Measurements from ENCODE around the gene ALDH1B1. TPM values are rescaled to one million over a fixed set of nuclear protein-coding genes. Genes with fewer than 3 reads are reported as not detected.

The ALDH1B1 gene
- total RNA-seq: 11.0 TPM

DNA sequence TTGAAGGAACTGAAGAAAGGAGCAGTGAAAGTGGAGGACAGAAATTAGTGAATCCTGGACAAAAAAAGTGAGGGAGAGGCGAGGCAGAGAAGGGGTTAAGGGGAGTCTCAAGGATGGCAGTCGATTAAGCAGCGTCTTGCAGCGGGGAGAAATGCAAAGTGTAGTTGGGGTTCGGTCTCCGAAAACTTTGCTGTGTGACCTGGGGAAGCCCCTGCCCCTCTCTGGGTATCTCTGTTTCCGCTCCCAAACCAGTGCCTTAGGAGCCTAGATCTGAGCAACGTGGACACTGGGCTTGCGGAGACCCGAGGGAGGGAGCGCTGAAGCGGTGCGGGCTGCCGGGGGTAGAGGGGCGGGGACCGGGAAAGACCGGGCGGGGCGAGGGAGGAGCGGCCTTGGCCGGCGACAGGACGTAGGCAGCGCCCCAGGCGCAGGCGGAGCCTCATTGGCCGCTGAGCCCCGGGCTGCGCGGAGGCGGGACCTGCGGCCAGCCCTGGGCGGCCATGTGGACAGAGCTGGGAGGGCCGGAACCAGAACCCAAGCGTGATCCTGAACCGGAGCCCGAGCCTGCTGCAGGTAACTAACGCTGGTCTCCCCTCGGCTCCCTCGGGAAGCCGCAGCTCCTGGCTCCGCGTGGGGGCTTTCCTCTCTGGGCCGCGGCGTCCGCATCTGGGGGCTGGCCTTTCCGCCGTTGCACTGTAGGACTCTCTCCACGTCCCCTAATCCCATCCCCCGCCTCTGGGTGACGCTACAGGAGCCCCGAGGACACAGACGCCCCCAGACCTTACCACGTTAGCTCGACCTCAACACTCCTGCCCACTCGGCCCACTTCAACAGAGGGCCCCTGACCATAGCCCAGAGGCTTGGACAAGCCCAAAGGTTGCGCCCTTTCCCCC, at the start of gene ALDH1B1:
Gene ALDH1B1 (plus strand): TSS at position 468 of the 893 bp plus-strand sequence. CDS start 3,047 bp downstream, outside the sequence.
- peak; percentile 79 to 93 for DNase-seq (ENCODE audit: low spot score in 2 of 2)
- no peak for FAIRE-seq

DNA sequence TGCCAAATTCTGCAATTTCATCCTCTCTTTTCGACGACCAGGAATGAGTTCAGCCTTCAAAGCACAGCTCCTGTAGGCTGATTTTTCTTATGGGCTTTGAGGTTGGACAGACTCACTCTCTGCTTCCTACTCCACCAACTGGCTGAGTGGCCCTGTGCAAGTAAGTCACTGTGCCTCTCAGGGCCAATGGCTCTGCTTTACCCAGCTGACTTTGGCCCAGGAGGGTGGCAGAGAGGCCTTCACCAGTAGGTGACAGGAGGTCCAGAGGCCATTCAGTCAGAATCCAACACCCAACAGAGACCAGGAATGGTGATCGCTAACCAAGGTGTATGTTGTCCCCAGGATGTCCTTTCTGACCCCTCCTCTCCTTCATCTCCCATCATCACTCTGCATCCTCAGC, 49.5 kb upstream of the ALDH1B1 start:
- FAIRE-seq (no peak), DNase-seq (ENCODE audit: low spot score in 2 of 2) (no peak)

DNA sequence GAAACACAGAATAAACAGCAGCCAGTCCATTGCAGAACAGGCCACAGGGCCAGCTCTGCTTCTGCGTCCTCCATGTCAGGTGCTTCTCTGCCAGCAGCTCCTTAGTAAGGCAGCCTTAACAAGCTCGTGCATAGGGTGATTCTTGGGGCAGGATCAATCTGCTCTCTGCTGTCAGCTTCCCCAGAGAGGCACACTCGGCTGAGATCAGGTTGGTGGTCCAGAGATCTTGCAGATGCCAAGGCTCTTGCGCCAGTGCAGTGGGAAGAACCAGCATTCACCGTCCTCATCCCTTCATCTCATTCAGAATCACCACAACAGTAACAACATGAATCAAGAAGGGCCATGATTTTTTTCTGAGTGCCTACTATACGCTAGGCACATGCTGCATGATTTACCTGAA, 49.0 kb upstream of the ALDH1B1 start:
- no peak for FAIRE-seq
- no peak for DNase-seq (ENCODE audit: low spot score in 2 of 2)

DNA sequence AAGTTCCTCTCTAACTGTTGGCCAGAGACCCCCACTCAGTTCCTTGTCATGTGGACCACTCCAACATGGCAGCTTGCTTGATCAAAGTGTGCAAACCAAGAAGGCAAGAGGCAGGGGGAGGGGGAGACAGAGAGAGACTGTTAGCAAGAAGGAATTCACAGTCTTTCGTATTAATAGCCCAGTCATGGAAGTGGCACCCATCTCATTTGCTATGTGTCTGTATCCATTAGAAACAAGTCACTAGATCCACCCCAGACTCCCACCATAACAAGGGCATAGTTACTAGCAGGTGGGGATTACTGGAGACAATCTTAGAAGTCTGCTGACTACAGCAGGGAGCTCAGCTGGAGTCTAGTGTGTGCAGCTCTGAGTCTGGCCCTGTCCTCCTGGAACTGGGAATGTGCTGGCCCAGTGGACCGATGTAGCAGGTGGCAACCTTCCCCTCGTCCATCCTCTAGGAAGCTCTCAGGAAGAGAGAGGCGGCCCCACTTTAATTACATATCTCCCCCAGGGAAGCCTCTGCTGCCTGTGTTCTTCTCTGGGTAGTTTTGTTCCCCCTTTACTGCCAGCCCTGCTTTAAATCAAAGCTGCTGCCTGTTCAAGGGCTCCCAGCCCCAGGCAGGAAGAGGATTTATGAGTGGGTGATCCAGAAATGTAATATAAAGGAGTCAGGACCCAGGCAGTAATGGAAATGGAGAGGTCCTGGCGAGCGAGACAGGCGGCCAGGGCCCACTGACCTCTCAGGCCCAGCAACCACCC, 47.8 kb upstream of the ALDH1B1 start:
- DNase-seq (ENCODE audit: low spot score in 2 of 2): no peak
- FAIRE-seq: no peak

DNA sequence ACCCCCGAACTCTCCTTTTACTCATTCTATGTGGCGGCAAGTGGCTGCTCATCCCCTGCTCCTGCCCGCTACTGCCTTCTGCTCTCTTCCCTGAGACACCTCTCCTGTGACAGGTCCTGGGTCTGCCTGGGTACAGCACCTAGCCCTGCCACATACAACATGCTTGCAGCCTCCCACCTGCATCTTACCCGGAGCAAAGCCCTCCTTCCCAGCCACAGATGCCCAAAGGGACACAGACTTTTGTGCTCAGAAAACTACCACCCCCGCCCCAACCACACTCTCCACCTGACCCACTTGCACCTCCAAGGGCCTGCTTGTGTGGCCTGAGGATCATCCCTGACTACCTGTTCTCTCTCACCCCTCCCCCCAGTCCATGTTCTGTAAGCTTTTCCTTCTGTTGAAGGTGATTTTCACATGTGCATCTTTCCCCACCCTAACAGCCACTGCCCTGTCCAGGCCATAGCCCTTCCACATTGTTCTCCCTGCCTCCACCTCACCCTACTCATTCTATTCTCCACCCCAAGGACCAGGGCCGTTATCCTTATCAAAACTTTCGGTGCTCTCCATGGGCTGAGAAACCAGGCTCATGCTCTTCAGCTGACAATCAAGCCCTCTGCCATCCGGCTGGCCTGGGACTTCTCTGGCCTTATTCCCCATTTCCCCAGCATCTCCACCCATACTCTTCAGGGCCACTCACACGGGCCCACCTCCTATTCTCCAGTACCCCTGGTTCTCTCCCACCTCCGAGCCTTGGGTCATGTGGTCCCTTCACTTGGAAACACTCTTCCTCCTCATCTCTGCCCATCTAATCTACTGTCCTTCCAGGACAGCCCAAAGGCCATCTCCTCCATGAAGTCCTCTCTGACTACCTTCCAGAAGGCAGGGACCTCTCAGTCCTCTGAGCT, 46.4 kb upstream of the ALDH1B1 start:
- no peak for FAIRE-seq
- no peak for DNase-seq (ENCODE audit: low spot score in 2 of 2)

DNA sequence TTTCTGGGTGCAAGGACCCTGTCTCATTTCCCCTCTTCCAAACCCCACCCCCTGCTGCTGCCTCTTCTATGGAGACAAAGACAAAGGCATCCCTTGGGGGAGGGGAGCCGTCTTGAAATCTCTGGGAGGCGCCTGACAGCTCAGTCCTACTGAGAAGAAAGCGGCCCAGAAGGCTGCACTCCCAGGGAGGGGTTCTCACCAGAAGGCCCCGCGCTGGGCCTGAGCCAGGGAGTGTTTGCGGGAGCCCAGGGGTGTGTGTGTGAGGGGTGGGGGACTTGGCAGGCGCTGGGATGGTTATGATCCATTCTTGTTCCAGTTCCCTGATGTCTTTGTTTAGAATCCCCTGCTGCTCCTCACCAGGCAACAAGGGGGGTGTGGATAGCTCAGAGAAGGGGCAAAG, 45.7 kb upstream of the ALDH1B1 start:
- FAIRE-seq (no peak), DNase-seq (ENCODE audit: low spot score in 2 of 2) (no peak)

DNA sequence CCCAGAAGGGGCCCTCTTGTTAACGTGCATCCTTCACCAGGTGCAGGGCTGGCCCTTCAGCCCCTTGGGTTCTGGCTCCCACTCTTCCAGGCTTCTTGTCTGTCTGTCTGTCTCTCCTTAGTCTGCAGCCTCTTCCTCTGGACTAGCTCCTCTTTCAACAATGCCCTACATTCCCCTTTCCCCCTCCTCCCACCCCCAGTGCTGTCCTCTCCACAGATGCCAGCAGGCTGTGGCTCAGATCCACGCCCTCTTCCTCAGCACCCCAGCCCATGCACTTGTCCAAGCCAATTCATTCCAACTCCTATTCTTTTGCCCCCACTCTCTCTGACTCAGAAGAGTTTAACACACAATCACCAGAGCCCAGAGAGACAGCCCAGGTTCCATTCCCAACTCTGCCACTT, 45.2 kb upstream of the ALDH1B1 start:
- FAIRE-seq (no peak), DNase-seq (ENCODE audit: low spot score in 2 of 2) (no peak)

DNA sequence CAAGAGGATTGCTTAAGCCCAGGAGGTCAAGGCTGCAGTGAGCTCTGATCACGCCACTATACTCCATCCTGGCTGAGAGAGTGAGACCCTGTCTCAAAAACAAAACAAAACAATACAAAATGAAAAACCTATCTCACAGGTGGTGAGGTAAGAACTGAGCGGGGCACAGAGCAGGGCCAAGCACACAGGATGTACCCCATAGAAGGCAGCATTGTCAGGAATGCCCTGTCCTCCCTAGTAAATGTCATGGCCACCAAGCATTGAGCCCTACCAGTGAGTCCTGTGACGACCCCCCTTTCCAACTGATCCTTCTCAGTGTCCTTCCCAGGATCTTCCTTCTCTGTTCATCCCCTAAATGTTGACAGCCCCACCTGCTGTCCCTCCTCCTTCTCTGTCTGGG, 44.6 kb upstream of the ALDH1B1 start:
- DNase-seq (ENCODE audit: low spot score in 2 of 2): no peak
- FAIRE-seq: no peak

DNA sequence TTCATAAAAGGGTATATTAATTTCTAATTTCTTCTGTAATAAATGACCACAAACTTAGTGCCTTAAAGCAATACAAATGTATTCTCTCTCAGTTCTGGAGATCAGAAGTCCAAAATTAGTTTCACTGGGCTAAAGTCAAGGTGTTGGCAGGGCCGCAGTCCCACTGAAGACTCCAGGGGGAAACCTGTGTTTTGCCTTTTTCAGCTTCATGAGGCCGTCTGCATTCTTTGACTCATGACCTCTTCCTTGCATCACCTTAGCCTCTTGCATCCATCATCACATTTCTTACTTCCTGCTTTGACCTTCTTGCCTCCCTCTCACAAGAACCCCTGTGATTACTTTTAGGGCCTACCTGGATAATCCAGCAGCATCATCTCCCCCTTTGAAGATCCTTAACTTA, 42.0 kb upstream of the ALDH1B1 start:
- FAIRE-seq: no peak
- no peak for DNase-seq (ENCODE audit: low spot score in 2 of 2)

DNA sequence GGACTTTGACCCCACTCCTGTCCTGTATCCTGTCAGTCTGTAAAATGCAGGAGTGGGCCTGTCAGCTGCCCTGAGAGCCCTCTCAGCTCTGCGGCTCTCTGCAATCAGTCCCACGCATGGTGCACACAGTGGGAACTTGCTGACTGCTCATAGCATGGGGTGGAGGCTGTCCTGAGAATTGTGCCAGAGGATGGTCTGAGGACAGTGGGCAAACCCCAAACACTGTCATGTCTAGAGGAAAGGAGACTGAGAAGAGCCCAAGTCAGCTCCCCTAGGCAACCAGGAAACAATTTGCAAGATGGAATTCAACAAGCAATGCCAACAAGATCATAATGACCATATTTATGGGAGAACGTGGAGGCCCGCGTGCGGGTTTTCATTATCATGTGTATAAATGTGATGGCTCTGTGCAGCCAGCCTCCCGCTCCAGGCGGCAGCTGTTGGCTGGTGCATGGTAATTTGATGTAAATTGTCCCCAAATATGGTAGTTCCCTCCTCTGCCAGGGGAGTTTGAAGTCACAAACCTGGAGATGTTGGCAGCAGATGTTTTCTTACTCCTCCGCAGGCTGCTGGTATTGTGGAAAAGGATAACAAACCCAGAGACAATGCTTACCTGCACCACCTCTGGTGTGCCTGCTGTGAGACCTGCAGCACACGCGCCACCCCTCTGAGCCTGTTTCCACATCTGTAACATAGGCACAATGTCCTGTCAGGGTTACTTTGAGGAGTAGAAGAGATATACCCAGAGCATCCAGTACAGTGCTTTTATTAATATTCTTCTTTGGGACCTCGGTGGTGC, 39.8 kb upstream of the ALDH1B1 start:
- DNase-seq (ENCODE audit: low spot score in 2 of 2) (no peak), FAIRE-seq (no peak)

DNA sequence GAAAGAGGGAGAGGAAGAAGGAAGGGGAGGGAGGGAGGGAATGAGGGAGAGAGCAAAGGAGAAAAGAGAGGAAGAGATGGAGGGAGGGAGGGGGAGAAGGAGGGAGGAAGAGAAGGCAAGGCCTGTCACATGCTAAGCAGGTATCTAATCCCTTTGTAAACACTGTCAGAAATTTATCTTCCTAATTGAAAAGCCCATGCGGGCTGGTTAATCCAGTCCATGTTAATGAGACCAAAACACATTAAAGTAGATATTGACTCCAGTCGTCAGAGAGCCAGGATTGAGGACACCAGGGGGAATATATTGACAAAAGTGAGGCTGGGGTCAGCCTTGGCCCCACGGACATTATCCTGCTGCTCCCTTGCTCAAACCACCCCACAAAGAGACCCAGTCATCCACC, 37.4 kb upstream of the ALDH1B1 start:
- FAIRE-seq: no peak
- DNase-seq (ENCODE audit: low spot score in 2 of 2): no peak

DNA sequence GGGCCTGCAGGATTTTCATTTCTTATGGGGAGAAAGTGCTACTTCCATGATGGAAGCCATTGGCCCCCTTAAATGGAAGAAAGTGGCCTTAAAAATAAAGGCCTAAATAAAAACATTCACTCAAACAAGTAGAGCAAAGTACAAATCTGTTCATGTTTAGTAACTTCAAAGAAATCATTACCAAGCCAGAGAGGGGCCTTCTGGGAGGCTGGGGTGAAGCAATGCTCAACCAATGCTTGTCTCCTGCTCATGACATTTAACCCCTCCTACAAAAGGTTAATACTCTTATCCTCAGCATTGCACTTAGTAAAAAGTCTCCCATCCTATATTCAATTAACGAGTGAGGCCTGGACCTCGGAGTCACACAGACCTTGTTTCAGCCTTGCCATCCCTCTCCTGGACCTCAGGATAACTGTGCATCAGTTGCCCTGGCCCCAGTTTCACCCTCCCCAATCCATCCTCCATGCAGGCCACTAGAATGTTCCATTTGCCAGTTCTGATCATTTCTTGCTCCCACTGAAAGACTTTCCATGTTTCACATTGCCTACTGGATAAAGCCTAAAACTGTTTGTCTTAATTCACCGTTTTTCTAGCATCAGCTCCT, 36.9 kb upstream of the ALDH1B1 start:
- no peak for DNase-seq (ENCODE audit: low spot score in 2 of 2)
- no peak for FAIRE-seq

DNA sequence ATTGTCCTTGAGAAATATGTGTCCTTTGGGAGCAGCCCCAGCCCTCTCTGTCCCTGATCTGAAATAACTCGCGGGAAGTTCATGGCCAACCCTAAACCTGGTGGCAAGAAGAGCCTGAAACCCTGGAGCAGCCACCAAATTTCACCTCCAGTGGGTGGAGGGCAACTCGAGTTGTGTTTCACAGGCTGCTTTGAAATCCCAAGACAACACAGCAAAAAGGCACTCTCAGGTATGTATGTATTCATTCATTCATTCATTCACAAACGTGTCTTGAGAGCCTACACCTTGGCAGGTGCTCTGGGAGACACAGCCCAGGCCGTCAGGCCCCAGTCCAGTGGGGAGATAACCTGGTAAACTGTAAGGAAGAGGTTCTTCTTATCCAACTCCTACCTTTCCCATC, 35.7 kb upstream of the ALDH1B1 start:
- DNase-seq (ENCODE audit: low spot score in 2 of 2) (no peak), FAIRE-seq (no peak)

DNA sequence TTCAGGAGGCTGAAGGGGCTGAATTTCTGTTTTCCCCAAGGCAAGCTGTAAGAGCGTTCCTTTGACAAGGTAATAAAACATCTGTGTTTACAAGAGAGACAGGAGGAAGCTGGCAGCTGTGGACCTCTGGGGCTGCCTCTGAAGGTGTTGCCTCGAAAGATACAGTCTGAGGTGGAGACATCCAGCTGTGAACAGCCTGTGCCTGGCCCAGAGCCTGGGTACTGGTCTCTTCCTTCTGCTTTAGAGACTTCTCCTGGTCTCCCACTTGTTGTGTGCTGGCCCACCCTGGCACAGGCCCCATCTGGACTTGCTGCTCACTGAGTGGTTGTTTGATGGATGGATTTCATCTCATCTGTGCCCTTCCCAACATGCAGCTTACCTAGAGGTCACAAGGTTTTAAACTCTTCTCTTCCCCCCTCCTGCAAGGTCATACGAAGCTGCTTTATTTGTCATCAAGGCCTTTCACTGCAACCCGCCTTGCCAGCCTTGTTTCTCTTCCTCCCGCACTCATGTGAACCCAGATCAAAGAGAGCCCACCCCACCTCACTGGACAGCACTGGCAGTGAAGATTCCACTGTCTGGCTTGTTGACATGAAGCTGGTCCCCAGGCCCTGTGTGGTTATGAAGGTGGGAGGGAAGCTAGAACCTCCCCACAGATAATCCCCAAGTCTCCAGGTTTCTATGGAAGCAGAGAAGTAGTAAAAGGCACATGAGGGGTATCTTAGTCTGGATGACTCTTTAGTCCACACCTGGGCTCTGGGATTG, 35.0 kb upstream of the ALDH1B1 start:
- no peak for FAIRE-seq
- no peak for DNase-seq (ENCODE audit: low spot score in 2 of 2)

DNA sequence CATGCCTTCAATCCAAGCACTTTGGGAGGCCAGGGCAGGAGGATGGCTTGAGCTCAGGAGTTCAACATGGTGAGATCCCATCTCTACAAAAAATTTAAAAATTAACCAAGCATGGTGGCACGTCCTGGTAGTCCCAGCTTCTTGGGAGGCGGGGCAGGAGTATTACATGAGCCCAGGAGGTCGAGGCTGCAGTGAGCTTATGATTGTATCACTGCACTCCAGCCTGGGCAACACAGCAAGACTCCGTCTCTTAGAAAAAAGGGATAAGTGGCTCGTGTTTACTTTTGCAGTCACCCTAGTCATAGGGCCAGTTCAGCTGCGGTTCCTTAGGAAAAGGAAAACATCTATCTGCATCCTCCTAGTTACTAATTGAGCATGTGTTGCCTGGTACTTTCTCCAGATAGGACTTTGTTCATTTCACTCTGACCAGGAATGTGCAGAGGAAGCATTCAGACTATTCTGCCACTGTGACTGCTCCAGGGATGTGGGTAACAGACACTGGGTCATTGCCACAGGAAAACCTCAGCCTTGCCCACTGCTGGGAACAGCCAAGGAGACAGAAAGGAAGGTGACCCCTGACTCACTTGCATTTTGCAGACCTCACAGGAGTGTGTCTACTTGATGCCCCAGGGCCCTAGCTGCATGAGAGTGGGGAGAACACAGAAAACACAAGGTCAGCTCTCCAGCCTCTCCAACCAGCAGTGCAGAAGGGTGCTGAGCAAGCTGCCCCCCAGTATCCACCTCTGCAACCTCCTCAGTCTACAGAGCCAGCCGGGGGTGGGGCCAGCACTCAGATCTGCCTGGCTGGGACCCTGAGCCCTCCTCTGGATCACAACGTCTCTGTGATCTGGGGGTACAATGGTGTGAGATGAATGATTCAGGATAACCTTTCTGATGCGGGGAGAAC, 33.9 kb upstream of the ALDH1B1 start:
- FAIRE-seq (no peak), DNase-seq (ENCODE audit: low spot score in 2 of 2) (no peak)

DNA sequence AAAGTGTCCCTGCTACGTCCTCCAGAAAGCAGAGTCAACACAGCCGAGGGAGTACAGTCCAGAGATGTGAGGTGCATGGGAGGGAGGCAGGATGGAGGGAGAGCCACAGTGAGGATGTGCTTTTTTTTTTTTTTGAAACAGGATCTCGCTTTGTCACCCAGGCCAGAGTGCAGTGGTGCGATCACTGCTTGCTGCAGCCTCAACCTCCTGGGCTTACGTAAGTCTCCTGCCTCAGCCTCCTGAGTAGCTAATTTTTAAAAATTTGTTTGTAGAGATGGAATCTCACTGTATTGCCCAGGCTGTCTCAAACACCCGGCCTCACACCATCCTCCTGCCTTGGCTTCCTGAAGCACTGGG, 33.2 kb upstream of the ALDH1B1 start:
- FAIRE-seq (no peak), DNase-seq (ENCODE audit: low spot score in 2 of 2) (no peak)

DNA sequence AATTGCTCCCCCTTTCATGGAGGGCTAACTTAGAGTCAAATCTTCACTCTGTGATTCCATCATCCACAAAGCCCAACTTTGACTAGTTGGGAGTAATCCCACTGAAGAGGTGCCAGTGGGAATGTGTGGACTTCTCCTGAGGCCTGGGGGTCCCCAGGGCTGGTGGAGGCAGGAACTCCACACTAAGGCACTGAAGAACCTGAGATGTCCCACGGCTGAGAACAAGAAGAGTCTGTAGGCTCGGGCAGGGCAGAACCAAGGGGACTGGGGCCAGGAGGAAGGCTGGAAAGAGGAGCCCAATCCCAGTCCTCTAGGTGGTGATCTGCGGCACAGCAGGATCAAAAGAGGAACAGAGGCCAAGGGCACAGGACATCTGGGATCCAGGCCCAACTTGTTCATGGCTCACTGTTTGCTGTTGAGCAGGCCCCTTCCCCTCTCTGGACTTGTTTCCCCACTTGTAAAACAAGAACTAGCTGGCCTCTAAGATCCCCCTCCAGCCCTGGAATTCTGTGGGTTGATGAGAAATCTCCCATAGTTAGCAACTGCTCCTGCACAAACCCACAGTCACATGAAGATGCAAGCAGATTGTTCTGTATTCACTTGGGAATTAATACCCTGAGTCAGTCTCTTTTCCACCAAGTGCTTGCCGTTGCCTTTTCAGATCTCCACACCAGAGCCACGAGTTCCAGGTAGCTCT, 32.7 kb upstream of the ALDH1B1 start:
- FAIRE-seq (no peak), DNase-seq (ENCODE audit: low spot score in 2 of 2) (no peak)

Measured in frontal cortex (tissue), 4 donors.